BLaER1 (cell line): ENCODE results near the gene ETNK2.

ENCODE experiments used
- H3K27ac ChIP-seq: shearing (Covaris generic); formaldehyde crosslinking; 2 replicates; pipeline ENCODE4 v1.8.1; 2022
- H3K27me3 ChIP-seq: shearing (Covaris generic); formaldehyde crosslinking; 2 replicates; pipeline ENCODE4 v1.8.1; 2022
- H3K36me3 ChIP-seq: shearing (Covaris generic); formaldehyde crosslinking; 2 replicates; pipeline ENCODE4 v1.8.1; 2022
- H3K4me1 ChIP-seq: shearing (Covaris generic); formaldehyde crosslinking; 2 replicates; pipeline ENCODE4 v1.8.1; 2022
- H3K4me2 ChIP-seq: shearing (Covaris generic); formaldehyde crosslinking; 2 replicates; pipeline ENCODE4 v1.8.1; 2022
- H3K4me3 ChIP-seq: shearing (Covaris generic); formaldehyde crosslinking; 2 replicates; pipeline ENCODE4 v1.8.1; 2022
- H3K9ac ChIP-seq: shearing (Covaris generic); formaldehyde crosslinking; 2 replicates; pipeline ENCODE4 v1.8.1; 2022
- H3K9me3 ChIP-seq: shearing (Covaris generic); formaldehyde crosslinking; 2 replicates; pipeline ENCODE4 v1.8.1; 2022
- H4K20me1 ChIP-seq: shearing (Covaris generic); formaldehyde crosslinking; 2 replicates; pipeline ENCODE4 v1.8.1; 2022
- Cebpa-rat ChIP-seq: shearing (Covaris generic); IDR thresholded peaks from 2 replicates; pipeline ENCODE4 v1.8.1; 2022

ETNK2 gene

GRCh38 chr1:204161609-204162493 lies 10.0 kb upstream of the ETNK2 start:
- no peak overlapping the region for H3K9ac ChIP-seq
- H3K4me3 ChIP-seq: no peak overlapping the region
- no peaks in the 10 kb centered on the region for H4K20me1 ChIP-seq
- H3K27ac ChIP-seq: no peak overlapping the region
- H3K4me2 ChIP-seq: no peak overlapping the region
- H3K4me1 ChIP-seq: peaks cover 7% of the 10 kb centered on the region
- no peak for TF ChIP-seq Cebpa-rat
- H3K36me3 ChIP-seq: no peaks in the 10 kb centered on the region
- no peaks in the 10 kb centered on the region for H3K27me3 ChIP-seq
- H3K9me3 ChIP-seq: no peaks in the 10 kb centered on the region

DNA sequence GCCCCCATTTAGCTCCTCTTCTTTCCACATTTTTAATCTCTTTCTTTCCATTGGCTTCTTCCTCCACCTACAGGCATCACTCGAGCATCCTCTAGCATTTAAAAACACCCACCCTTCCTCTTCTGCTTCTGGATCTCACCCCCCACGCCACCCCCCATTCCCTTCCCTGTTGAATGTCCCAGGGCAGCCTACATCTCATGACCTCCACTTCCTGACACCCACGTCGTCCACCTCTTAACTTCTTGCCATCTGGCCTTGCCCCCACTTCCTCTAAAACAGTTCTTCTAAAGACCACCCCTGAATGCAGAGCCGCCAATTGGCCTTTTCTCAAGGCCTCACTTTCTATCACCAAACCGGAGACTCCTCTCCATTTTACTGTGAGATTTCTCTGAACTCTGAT lies 6.1 kb upstream of the ETNK2 start:
- Histone ChIP-seq H3K4me2 (no peak overlapping the region), H3K27ac (no peak overlapping the region), H3K4me1 (peaks cover 5% of the 10 kb centered on the region), H4K20me1 (no peaks in the 10 kb centered on the region), H3K4me3 (no peak overlapping the region), H3K27me3 (no peaks in the 10 kb centered on the region), H3K9me3 (no peaks in the 10 kb centered on the region), H3K9ac (no peak overlapping the region), H3K36me3 (no peaks in the 10 kb centered on the region)
- no peak for TF ChIP-seq Cebpa-rat

DNA sequence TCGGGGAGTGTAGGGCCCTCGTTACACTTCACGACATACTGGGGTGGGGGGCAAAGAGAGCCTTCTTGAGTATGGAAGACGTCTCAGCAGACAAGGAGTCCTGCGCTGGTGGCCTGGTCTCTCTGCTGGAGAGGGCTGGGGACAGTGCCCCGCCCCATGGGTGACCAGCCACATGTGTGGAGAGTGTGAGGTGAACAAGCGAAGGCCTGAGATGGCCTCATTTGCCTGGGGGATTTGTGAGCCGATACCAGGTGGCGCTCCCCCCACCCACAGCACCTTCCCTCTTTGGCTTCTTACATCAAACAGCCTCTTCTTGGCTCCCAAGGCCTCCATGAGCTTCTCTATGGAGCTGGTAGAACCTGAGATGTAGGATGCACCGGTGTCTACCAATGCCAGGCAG lies 4.0 kb upstream of the ETNK2 start:
- H3K27ac ChIP-seq: no peak overlapping the region
- peaks cover 14% of the 10 kb centered on the region for H3K4me1 ChIP-seq
- no peaks in the 10 kb centered on the region for H3K27me3 ChIP-seq
- no peak overlapping the region for H3K4me3 ChIP-seq
- no peak overlapping the region for H3K9ac ChIP-seq
- H3K9me3 ChIP-seq: no peaks in the 10 kb centered on the region
- no peak for TF ChIP-seq Cebpa-rat
- H3K4me2 ChIP-seq: no peak overlapping the region
- H4K20me1 ChIP-seq: no peaks in the 10 kb centered on the region
- no peaks in the 10 kb centered on the region for H3K36me3 ChIP-seq

DNA sequence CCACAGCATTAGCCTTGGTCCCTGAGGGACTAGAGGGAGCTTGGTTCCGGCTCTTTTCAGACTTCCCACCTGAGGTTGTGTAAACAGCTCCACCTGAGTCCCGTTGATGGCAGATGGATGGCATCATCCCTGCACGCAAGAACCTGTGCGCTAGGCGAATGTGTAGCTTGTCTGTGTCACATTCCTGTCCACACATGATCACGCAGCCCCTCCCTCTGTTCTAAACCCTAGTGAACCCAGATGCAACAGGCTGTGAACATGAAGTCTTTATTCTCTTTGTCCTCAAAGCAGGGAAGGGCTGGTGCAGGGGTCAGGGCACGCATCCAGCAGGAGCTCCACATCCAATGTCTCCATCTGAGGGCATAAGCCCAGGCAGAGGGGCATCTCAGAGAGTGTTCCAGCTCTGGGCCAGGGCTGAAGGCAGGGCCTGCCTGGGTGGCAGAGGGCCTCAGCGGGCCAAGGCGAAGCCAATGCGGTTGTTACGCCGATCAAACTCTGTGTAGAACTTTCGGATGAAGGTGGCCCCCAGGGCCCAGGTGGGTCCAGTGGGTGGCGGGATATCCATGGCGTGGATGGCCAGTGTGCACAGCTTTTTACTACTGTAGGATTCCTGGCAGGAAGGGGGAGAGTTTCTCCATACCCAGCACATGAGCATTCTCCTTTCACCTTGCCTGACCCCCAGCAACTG lies 2.9 kb upstream of the ETNK2 start:
- Histone ChIP-seq H3K27ac (no peak overlapping the region), H3K36me3 (no peaks in the 10 kb centered on the region), H3K9me3 (no peaks in the 10 kb centered on the region), H3K4me2 (no peak overlapping the region), H3K9ac (no peak overlapping the region), H3K27me3 (no peaks in the 10 kb centered on the region), H3K4me1 (peaks cover 19% of the 10 kb centered on the region), H3K4me3 (no peak overlapping the region), H4K20me1 (no peaks in the 10 kb centered on the region)
- no peak for TF ChIP-seq Cebpa-rat

- no peak overlapping the region for H3K9ac ChIP-seq
- no peak overlapping the region for H3K27ac ChIP-seq
- no peaks in the 10 kb centered on the region for H3K36me3 ChIP-seq
- no peaks in the 10 kb centered on the region for H3K27me3 ChIP-seq
- H3K9me3 ChIP-seq: no peaks in the 10 kb centered on the region
- no peaks in the 10 kb centered on the region for H4K20me1 ChIP-seq
- H3K4me2 ChIP-seq: no peak overlapping the region
- no peak overlapping the region for H3K4me3 ChIP-seq
- no peak for TF ChIP-seq Cebpa-rat
- H3K4me1 ChIP-seq: peaks cover 19% of the 10 kb centered on the region
These were observed 1.8 kb upstream of the ETNK2 start for GRCh38 chr1:204153667-204154066.

DNA sequence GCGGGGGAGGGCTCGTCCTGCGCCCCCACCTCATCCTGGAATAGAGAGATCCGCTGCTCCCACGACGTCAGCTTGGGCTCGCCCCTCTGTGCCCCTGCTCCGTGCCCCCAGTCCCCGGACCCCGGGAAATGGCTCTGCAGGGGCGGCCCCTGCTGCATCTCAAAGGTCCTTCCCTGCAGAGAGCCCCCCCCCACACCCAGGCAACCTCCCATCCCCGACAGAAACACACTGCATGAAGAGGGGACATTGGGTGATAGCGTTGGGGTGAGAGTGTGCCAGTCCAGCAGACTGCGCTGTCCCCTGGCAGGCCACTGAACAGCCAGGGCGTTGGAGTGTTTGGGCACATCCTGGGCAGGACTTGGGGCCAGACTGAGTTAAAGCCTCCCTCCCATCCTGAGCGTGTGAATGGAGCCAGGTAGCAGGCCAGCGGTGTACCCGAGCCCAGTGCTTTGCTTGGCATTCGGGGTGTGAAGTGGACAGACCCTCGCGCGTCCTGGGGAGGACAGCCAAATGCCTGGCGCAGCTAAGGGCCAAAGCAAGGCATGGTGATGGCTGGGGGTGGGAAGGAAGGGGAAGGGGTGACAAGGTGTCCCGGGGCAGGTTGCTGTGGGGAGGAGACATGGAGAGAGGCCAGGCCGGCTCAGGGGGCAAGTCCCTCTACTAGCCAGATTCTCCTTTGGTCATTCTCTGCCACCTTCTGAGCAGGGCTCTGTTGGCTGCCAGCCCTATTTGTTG lies 633 bp upstream of the ETNK2 start:
- peaks cover 19% of the 10 kb centered on the region for H3K4me1 ChIP-seq
- peak overlapping the region; percentile 78 for H3K9ac ChIP-seq
- H3K36me3 ChIP-seq: no peaks in the 10 kb centered on the region
- peak overlapping the region; percentile 38; the same call in 1 of the 2 replicates for H3K27ac ChIP-seq
- peak overlapping the region; percentile 93 for H3K4me2 ChIP-seq
- no peaks in the 10 kb centered on the region for H3K9me3 ChIP-seq
- H3K4me3 ChIP-seq: peak overlapping the region; percentile 84
- H4K20me1 ChIP-seq: no peaks in the 10 kb centered on the region
- H3K27me3 ChIP-seq: no peaks in the 10 kb centered on the region
- TF ChIP-seq Cebpa-rat: no peak

GRCh38 chr1:204150702-204151551 lies 917 bp downstream of the ETNK2 start:
- Histone ChIP-seq H3K36me3 (peaks cover 3% of the 10 kb centered on the region; the same call in 1 of the 2 replicates), H4K20me1 (no peaks in the 10 kb centered on the region), H3K27ac (no peak overlapping the region), H3K4me2 (peak overlapping the region; percentile 93), H3K9ac (peak overlapping the region; percentile 78), H3K4me1 (peaks cover 19% of the 10 kb centered on the region), H3K9me3 (no peaks in the 10 kb centered on the region), H3K27me3 (no peaks in the 10 kb centered on the region), H3K4me3 (peak overlapping the region; percentile 84)
- TF ChIP-seq Cebpa-rat: no peak

DNA sequence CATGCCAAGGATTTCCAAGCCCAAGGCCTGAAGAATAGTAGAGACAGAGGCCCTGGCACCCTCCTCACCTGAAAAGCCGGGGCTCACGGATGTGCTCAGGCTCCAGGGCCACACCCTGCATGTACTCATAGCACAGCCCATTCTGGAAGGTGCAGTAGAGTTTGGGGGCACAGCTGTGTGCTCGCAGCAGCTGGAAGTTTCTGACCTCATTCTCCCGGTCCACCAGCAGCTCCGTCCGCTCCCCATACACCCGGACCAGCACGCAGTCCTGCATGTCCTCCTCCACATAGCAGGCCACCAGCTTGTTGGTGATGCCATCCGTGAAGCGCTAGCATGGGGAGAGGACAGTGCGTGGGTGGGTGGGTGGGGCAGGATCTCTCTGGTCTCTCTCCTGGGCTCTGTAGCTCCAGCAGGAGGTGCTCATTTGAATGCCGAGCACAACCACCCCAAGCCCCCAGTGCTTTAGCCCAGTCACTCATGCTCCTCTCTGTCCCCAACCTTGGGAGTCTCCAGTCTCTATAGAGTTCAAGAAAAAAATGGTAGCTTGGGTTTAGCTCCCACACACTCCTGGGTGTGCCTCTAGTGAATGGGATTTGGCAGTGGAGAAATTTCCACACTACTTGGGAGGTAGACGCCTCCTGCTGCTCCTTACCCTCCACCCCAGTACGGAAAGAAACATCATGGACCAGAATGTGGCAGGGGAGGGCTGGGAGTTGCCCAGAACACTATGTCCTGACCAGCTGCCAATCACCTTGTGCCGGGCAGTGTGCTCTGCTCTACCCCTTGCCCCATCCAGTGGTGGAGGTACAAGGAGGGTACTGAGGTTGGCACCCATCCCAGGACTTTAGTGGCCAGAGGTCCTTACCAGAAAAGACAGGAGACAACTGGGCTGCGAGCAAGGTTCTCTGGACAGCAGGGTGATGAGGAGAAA lies 1.9 kb downstream of the ETNK2 start:
- H3K27ac ChIP-seq: no peak overlapping the region
- H4K20me1 ChIP-seq: no peaks in the 10 kb centered on the region
- H3K4me3 ChIP-seq: no peak overlapping the region
- H3K4me2 ChIP-seq: no peak overlapping the region
- peaks cover 19% of the 10 kb centered on the region for H3K4me1 ChIP-seq
- no peaks in the 10 kb centered on the region for H3K27me3 ChIP-seq
- no peaks in the 10 kb centered on the region for H3K9me3 ChIP-seq
- H3K9ac ChIP-seq: no peak overlapping the region
- TF ChIP-seq Cebpa-rat: no peak
- peaks cover 12% of the 10 kb centered on the region; the same call in 1 of the 2 replicates for H3K36me3 ChIP-seq
